Smooth muscle cell (in vitro differentiated cells): ENCODE measurements around the gene IL17REL. TPM values are rescaled to one million over a fixed set of nuclear protein-coding genes. Genes with fewer than 3 reads are reported as not detected.

ENCODE experiments used
- DNase-seq: peaks from one replicate; lab custom pipeline; 2025; ENCODE audit not compliant: unreplicated experiment; lab: John Stamatoyannopoulos, UW
- H2AFZ ChIP-seq: fragments of 200-600 bp; sonication (generic); 2 replicates; pipeline ENCODE4 v1.6.0; 2016; ENCODE audit warnings: antibody characterized with exemption, low read depth, mild to moderate bottlenecking
- H3F3A ChIP-seq: fragments of 200-600 bp; sonication (generic); 2 replicates; pipeline ENCODE4 v1.6.0; 2017; ENCODE audit warnings: antibody characterized with exemption, low read depth
- H3K27ac ChIP-seq: fragments of 200-600 bp; sonication (generic); 2 replicates; pipeline ENCODE4 v1.5.1; 2016; ENCODE audit warnings: low read depth, mild to moderate bottlenecking
- H3K27me3 ChIP-seq: fragments of 200-600 bp; sonication (generic); 2 replicates; pipeline ENCODE4 v1.6.1; 2016; ENCODE audit warnings: low read depth, mild to moderate bottlenecking
- H3K36me3 ChIP-seq: fragments of 200-600 bp; sonication (generic); 2 replicates; pipeline ENCODE4 v1.5.1; 2016; ENCODE audit warnings: low read depth
- H3K4me1 ChIP-seq: fragments of 200-600 bp; sonication (generic); 2 replicates; pipeline ENCODE4 v1.5.1; 2016; ENCODE audit warnings: low read depth
- H3K4me2 ChIP-seq: fragments of 200-600 bp; sonication (generic); 2 replicates; pipeline ENCODE4 v1.6.0; 2016; ENCODE audit warnings: mild to moderate bottlenecking
- H3K4me3 ChIP-seq: fragments of 200-600 bp; sonication (generic); 2 replicates; pipeline ENCODE4 v1.5.1; 2016; ENCODE audit warnings: mild to moderate bottlenecking
- H3K79me2 ChIP-seq: fragments of 200-600 bp; sonication (generic); 2 replicates; pipeline ENCODE4 v1.6.0; 2016; ENCODE audit warnings: low read depth, mild to moderate bottlenecking
- H3K9ac ChIP-seq: fragments of 200-600 bp; sonication (generic); 2 replicates; pipeline ENCODE4 v1.6.0; 2016; ENCODE audit warnings: low read depth
- H3K9me3 ChIP-seq: fragments of 200-600 bp; sonication (generic); replicated peaks from 2 replicates; pipeline ENCODE4 v1.5.1; 2016; ENCODE audit warnings: low read depth
- H4K20me1 ChIP-seq: fragments of 200-600 bp; sonication (generic); 2 replicates; pipeline ENCODE4 v1.6.0; 2016; ENCODE audit warnings: low read depth
- WGBS: methylation state at CpG from one replicate; pipeline ENCODE4 v1.1.7; 2016; ENCODE audit warnings: low lambda C conversion rate; 5-methylcytosine and 5-hydroxymethylcytosine counted together
- polyA plus RNA-seq: library from polyadenylated mRNA; unstranded; fragments of >200 nt; fragmentation: Nextera tagmentation; extraction: Ambion mirVana; gene quantifications from 2 replicates; pipeline ENCODE4 v1.2.1, GENCODE V29; 2016
- total RNA-seq: library from RNA; depleted of rRNA; stranded (reverse); fragments of >200 nt; gene quantifications from 2 replicates; pipeline ENCODE4 v1.2.3, GENCODE V29; 2014
- TF ChIP-seq, protein P1 (sequence below): fragments of 200-600 bp; sonication (generic); IDR thresholded peaks from 2 replicates; pipeline ENCODE4 v1.5.1; 2017; ENCODE audit warnings: borderline replicate concordance, mild to moderate bottlenecking, antibody characterized with exemption; ENCODE audit not compliant: insufficient read depth, poor library complexity, severe bottlenecking

Gene IL17REL
- total and polyA plus RNA-seq, 2 experiments from 2014 or later = 0.04 TPM; not detected in 1

DNA sequence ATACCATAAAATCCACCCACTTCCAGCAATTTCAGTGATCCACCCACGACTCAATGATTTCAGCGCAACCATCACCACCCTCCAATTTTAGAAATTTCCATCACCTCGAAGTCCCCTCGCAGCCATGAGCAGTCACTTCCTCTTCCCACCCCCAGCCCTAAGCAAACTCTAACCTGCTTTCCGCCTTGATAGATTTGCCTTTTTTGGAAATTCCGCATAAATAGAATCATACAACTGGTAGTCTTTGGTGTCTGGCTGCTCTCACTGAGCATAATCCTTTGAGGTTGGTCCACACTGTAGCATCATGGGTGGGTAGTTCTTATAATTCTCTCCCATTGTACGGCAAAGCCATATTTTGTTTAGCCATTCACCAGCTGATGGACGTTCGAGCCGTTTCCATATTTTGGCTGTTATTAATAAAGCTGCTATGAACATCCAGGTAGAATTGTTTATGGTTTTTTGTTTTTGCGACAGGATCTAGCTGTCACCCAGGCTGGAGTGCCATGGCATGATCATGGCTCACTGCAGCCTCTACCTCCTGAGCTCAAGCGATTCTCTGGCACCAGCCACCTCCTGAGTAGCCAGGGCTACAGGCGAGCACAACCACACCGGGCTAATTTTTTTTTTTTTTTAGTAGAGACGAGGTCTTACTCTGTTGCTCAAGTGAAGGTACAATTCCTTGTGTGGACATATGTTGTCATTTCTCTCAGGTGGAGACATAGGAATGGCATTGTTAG, 36.0 kb downstream of the IL17REL start:
- Histone ChIP-seq H3K9me3 (no peaks in the 10 kb centered on the region), H2AFZ (no peak overlapping the region), H3K4me2 (no peak overlapping the region), H3K79me2 (no peaks in the 10 kb centered on the region), H3K27me3 (no peaks in the 10 kb centered on the region), H3K4me3 (no peak overlapping the region), H3K27ac (no peak overlapping the region), H3K36me3 (no peaks in the 10 kb centered on the region), H3K4me1 (no peaks in the 10 kb centered on the region), H3F3A (no peaks in the 10 kb centered on the region), H4K20me1 (no peaks in the 10 kb centered on the region), H3K9ac (no peak overlapping the region)
- WGBS = 79% methylated on average over 15 of the region's 15 CpGs
- no peak for DNase-seq
- TF ChIP-seq, protein P1, sequence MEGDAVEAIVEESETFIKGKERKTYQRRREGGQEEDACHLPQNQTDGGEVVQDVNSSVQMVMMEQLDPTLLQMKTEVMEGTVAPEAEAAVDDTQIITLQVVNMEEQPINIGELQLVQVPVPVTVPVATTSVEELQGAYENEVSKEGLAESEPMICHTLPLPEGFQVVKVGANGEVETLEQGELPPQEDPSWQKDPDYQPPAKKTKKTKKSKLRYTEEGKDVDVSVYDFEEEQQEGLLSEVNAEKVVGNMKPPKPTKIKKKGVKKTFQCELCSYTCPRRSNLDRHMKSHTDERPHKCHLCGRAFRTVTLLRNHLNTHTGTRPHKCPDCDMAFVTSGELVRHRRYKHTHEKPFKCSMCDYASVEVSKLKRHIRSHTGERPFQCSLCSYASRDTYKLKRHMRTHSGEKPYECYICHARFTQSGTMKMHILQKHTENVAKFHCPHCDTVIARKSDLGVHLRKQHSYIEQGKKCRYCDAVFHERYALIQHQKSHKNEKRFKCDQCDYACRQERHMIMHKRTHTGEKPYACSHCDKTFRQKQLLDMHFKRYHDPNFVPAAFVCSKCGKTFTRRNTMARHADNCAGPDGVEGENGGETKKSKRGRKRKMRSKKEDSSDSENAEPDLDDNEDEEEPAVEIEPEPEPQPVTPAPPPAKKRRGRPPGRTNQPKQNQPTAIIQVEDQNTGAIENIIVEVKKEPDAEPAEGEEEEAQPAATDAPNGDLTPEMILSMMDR = no peak

- Histone ChIP-seq H4K20me1 (no peaks in the 10 kb centered on the region), H3K36me3 (no peaks in the 10 kb centered on the region), H3K27ac (no peak overlapping the region), H2AFZ (no peak overlapping the region), H3K9me3 (no peaks in the 10 kb centered on the region), H3K4me1 (no peaks in the 10 kb centered on the region), H3K4me3 (no peak overlapping the region), H3K79me2 (no peaks in the 10 kb centered on the region), H3K27me3 (no peaks in the 10 kb centered on the region), H3K4me2 (no peak overlapping the region), H3F3A (no peaks in the 10 kb centered on the region), H3K9ac (no peak overlapping the region)
- 37% methylated on average over 5 of the region's 17 CpGs for WGBS
- TF ChIP-seq, protein P1 = no peak
- no peak for DNase-seq
These were observed 36.8 kb downstream of the IL17REL start for GRCh38 chr22:49975543-49976389.

- H3K27ac ChIP-seq = no peak overlapping the region
- TF ChIP-seq, protein P1 = no peak
- H4K20me1 ChIP-seq = no peaks in the 10 kb centered on the region
- no peak overlapping the region for H2AFZ ChIP-seq
- WGBS = 93% methylated on average over 5 of the region's 5 CpGs
- H3K4me3 ChIP-seq = no peak overlapping the region
- H3K4me1 ChIP-seq = no peaks in the 10 kb centered on the region
- no peaks in the 10 kb centered on the region for H3K79me2 ChIP-seq
- no peaks in the 10 kb centered on the region for H3K27me3 ChIP-seq
- H3K36me3 ChIP-seq = no peaks in the 10 kb centered on the region
- DNase-seq = no peak
- H3K9ac ChIP-seq = no peak overlapping the region
- H3K4me2 ChIP-seq = no peak overlapping the region
- H3K9me3 ChIP-seq = no peaks in the 10 kb centered on the region
- H3F3A ChIP-seq = no peaks in the 10 kb centered on the region
These were observed 39.3 kb downstream of the IL17REL start for GRCh38 chr22:49973018-49973961.
